Activated naive CD4-positive, alpha-beta T cell treated with anti-CD3 and anti-CD28 coated beads, Interleukin-2, amount 50 U/mL, for 16 hours (primary cell): ENCODE results near the gene GNL3L.
"Not testable (repeated sequence)": the region's sequence is repeated elsewhere in the genome, so short reads cannot be mapped to it uniquely, and the experiment has no call there.

Source experiments
- DNase-seq: peaks from one replicate; pipeline ENCODE4 v3.0.0-alpha.2; 2020

The GNL3L gene

DNA sequence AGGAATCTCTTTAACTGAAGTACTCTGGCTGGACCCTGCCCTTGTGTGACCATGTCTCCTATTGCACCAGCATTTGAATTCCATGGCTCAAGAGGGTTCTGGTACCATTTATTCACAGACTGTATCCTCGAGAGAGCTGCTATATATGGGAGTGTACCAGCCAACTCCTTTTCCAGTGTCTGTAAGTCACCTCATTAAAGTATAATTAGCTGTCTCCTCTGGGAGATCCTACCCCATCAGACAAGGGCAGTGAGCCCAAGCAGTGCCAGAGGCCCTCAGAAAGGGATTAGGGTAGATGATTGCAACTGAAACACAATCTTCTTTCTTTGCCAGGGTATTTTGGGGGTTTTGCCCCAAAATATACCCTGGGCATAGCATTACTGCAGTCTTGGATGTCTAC, 31.6 kb downstream of the GNL3L start:
- DNase-seq = no peak

DNA sequence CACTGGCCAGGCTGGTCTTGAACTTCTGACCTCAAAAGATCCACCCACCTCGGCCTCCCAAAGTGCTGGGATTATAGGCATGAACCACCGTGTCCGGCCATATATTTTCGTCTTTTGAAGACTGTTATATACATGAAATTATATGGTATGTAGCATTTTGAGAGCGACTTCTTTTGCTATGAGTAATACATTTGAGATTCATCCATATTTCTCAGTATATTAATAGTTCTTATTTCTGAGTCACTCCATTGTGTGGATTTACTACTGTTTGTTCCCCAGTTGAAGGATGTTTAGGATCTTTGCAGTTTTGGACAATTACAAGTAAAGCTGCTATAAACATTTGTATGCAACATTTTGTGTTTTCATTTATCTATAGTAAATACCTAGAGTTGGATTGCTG, 34.9 kb downstream of the GNL3L start:
- DNase-seq = no peak

DNA sequence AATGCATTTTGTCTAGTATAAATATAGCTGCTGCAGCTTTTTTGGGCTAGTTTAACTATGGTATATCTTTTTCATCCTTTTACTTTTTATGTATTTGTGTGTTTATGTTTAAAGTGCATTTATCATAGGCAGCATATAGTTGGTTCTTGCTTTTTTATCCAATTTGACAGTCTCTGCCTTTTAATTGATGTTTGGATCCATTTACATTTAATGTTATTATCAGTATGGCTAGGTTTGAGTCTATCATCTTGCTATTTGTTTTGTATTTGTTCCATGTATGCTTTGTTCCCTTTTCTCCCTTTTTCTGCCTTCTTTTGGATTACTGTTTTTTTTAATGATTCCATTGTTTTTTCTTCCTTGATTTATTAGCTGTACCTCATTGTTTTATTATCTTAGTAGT, 40.3 kb downstream of the GNL3L start:
- DNase-seq = no peak

DNA sequence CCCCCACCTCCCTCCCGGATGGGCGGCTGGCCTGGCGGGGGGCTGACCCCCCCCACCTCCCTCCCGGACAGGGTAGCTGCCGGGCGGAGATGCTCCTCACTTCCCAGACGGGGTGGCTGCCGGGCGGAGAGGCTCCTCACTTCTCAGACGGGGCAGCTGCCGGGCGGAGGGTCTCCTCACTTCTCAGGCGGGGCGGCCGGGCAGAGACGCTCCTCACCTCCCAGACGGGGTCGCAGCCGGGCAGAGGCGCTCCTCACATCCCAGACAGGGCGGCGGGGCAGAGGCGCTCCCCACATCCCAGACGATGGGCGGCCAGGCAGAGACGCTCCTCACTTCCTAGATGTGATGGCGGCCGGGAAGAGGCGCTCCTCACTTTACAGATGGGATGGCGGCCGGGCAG, 42.6 kb downstream of the GNL3L start:
- DNase-seq = not testable (repeated sequence)

DNA sequence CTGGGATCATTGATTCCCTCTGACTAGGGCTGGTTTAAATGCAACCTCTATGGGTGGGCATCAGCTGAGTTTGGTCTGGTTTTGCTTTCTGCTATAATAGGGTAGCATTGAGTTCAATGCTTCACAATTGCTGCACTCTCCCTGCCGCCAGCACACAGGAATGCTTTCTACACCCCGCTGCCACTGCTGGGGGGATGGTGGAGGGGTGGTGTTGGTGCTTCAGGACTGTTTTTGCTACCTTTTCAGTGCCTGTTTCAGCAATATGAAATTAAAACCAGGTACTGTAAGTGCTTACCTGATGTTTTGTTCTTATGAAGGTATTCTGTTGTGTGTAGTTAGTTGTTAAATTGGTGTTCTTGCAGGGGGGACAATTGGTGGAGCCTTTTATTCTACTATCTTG, 67.7 kb downstream of the GNL3L start:
- no peak for DNase-seq

DNA sequence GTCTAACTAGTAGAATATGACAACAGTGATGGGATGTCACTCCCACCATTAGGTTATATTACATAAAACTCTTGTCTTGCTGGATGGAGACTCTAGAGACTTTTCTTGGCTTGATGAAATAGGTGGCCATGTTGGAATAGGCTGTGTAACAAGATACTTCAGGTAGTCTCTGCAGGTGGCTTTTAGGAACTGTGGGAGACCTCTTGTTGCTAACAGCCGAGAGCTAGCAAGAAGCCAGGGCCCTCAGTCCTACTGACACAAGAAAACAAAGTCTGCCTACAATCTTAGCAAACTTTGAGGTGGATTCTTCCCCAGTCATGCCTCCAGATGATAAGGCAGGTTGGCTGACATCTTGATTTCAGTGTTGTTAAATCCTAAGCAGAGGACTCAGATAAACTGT, 72.5 kb downstream of the GNL3L start:
- no peak for DNase-seq
